Endodermal cell (in vitro differentiated cells): ENCODE results near the gene CLDN16. TPM values are rescaled to one million over a fixed set of nuclear protein-coding genes. Genes with fewer than 3 reads are reported as not detected.
A peak's percentile ranks its signal among the peaks of the same experiment; 100 is the strongest.

Experiments
- DNase-seq: peaks from one replicate; pipeline ENCODE4 v3.0.0-alpha.2; 2017
- H3K27ac ChIP-seq: 2 replicates; pipeline ENCODE4 v1.5.1; 2013; ENCODE audit warnings: mild to moderate bottlenecking, low read depth, low read length, moderate library complexity
- H3K27me3 ChIP-seq: 2 replicates; pipeline ENCODE4 v1.6.1; 2013; ENCODE audit warnings: mild to moderate bottlenecking, low read length, moderate library complexity; ENCODE audit not compliant: insufficient read depth, control insufficient read depth, poor library complexity, severe bottlenecking
- H3K36me3 ChIP-seq: 2 replicates; pipeline ENCODE4 v1.7.0; 2013; ENCODE audit warnings: mild to moderate bottlenecking, low read length, moderate library complexity; ENCODE audit not compliant: control insufficient read depth, insufficient read depth
- H3K4me1 ChIP-seq: one replicate; pipeline ENCODE4 v1.7.0; 2013; ENCODE audit warnings: low read length; ENCODE audit not compliant: control insufficient read depth, insufficient read depth
- H3K4me3 ChIP-seq: 2 replicates; pipeline ENCODE4 v1.5.1; 2013; ENCODE audit warnings: mild to moderate bottlenecking, low read length, moderate library complexity
- H3K9ac ChIP-seq: 2 replicates; pipeline ENCODE4 v1.6.1; 2013; ENCODE audit warnings: mild to moderate bottlenecking, low read length, moderate library complexity; ENCODE audit not compliant: poor library complexity, severe bottlenecking; ENCODE audit errors: extremely low read depth
- H3K9me3 ChIP-seq: 2 replicates; pipeline ENCODE4 v1.6.1; 2013; ENCODE audit warnings: mild to moderate bottlenecking, low read length, moderate library complexity; ENCODE audit not compliant: control insufficient read depth
- H3K27ac Mint-ChIP-seq: 2 replicates; pipeline ENCODE4 v1.8.0; 2020; ENCODE audit warnings: mixed read lengths
- H3K27me3 Mint-ChIP-seq: 2 replicates; pipeline ENCODE4 v1.8.0; 2021; ENCODE audit warnings: mild to moderate bottlenecking, mixed read lengths; ENCODE audit not compliant: insufficient read depth
- H3K36me3 Mint-ChIP-seq: 2 replicates; pipeline ENCODE4 v1.8.0; 2020; ENCODE audit warnings: low read depth, mixed read lengths
- H3K4me1 Mint-ChIP-seq: 2 replicates; pipeline ENCODE4 v1.8.0; 2020; ENCODE audit warnings: mixed read lengths
- H3K4me3 Mint-ChIP-seq: 2 replicates; pipeline ENCODE4 v1.8.0; 2020; ENCODE audit warnings: mild to moderate bottlenecking, moderate library complexity, mixed read lengths
- H3K9me3 Mint-ChIP-seq: 2 replicates; pipeline ENCODE4 v1.8.0; 2020; ENCODE audit warnings: mild to moderate bottlenecking, mixed read lengths
- CTCF ChIP-seq: fragments of 200-600 bp; sonication (generic); conservative IDR thresholded peaks from 2 replicates; pipeline ENCODE4 v1.5.0; 2021; ENCODE audit warnings: antibody characterized with exemption, mild to moderate bottlenecking
- WGBS, 2 experiments: methylation state at CpG; one replicate each; pipeline versions ENCODE4 v1.1.5 to v1.1.7; 2013; ENCODE audit warnings: missing lambda C conversion rate in 2 of 2, mixed read lengths in 1 of 2; ENCODE audit not compliant: insufficient coverage in 1 of 2, insufficient read length in 1 of 2; 5-methylcytosine and 5-hydroxymethylcytosine counted together
- total RNA-seq, 2 donors: library from RNA; stranded (reverse); fragmentation: NEBNext Ultra II Directional in 1 of 2; extraction: Animal tissue kit (Norgen Biotek cat#: 25700) in 1 of 2; gene quantifications; 2 replicates in 1 of 2; 3 replicates in 1 of 2; pipeline ENCODE4 v1.2.1, GENCODE V29; 2021

The CLDN16 gene
- total RNA-seq, 2 donors from 2014 or later: 0.40 to 1.1 TPM

- Mint-ChIP-seq H3K4me1 (no peaks in the 10 kb centered on the region), H3K36me3 (no peaks in the 10 kb centered on the region), H3K27me3 (no peaks in the 10 kb centered on the region), H3K4me3 (no peak overlapping the region), H3K27ac (no peak overlapping the region), H3K9me3 (no peaks in the 10 kb centered on the region)
- WGBS, 2 experiments: 97 to 100% methylated on average over 6 to 8 of the region's 8 CpGs
- Histone ChIP-seq H3K27me3 (no peaks in the 10 kb centered on the region), H3K9ac (no peak overlapping the region), H3K9me3 (no peaks in the 10 kb centered on the region), H3K4me1 (no peaks in the 10 kb centered on the region), H3K36me3 (no peaks in the 10 kb centered on the region), H3K4me3 (no peak overlapping the region), H3K27ac (no peak overlapping the region)
- no peak for DNase-seq
- TF ChIP-seq CTCF: no peak
Measured at GRCh38 chr3:190399677-190400076, 11.7 kb downstream of the CLDN16 start.

GRCh38 chr3:190401963-190402362, 14.0 kb downstream of the CLDN16 start:
- WGBS, 2 experiments: 86 to 94% methylated on average over 2 to 4 of the region's 4 CpGs
- H3K36me3 Mint-ChIP-seq: no peaks in the 10 kb centered on the region
- Histone ChIP-seq H3K9me3 (no peaks in the 10 kb centered on the region), H3K27ac (no peak overlapping the region), H3K27me3 (no peaks in the 10 kb centered on the region), H3K4me3 (no peak overlapping the region), H3K36me3 (no peaks in the 10 kb centered on the region), H3K4me1 (no peaks in the 10 kb centered on the region), H3K9ac (no peak overlapping the region)
- no peaks in the 10 kb centered on the region for H3K4me1 Mint-ChIP-seq
- H3K27ac Mint-ChIP-seq: no peak overlapping the region
- no peak for DNase-seq
- H3K9me3 Mint-ChIP-seq: no peaks in the 10 kb centered on the region
- TF ChIP-seq CTCF: no peak
- no peaks in the 10 kb centered on the region for H3K27me3 Mint-ChIP-seq
- no peak overlapping the region for H3K4me3 Mint-ChIP-seq

- H3K36me3 ChIP-seq: no peaks in the 10 kb centered on the region
- Mint-ChIP-seq H3K27ac (no peak overlapping the region), H3K27me3 (no peaks in the 10 kb centered on the region), H3K36me3 (no peaks in the 10 kb centered on the region), H3K4me3 (no peak overlapping the region), H3K4me1 (no peaks in the 10 kb centered on the region), H3K9me3 (no peaks in the 10 kb centered on the region)
- no peaks in the 10 kb centered on the region for H3K4me1 ChIP-seq
- TF ChIP-seq CTCF: no peak
- no peaks in the 10 kb centered on the region for H3K9me3 ChIP-seq
- H3K4me3 ChIP-seq: no peak overlapping the region
- WGBS, 2 experiments: 88 to 91% methylated on average over 8 of the region's 8 CpGs
- peak; percentile 61 for DNase-seq
- no peak overlapping the region for H3K27ac ChIP-seq
- no peaks in the 10 kb centered on the region for H3K27me3 ChIP-seq
- no peak overlapping the region for H3K9ac ChIP-seq
Measured at GRCh38 chr3:190404715-190405114, 16.8 kb downstream of the CLDN16 start.
